Activated naive CD4-positive, alpha-beta T cell treated with anti-CD3 and anti-CD28 coated beads for 36 hours (primary cell): ENCODE data around the gene CDNF. TPM values are rescaled to one million over a fixed set of nuclear protein-coding genes. Genes with fewer than 3 reads are reported as not detected.
"Not testable (repeated sequence)": the region's sequence is repeated elsewhere in the genome, so short reads cannot be mapped to it uniquely, and the experiment has no call there.

Experiments used
- CTCF ChIA-PET: fragments of 350-600 bp; sonication (Branson Sonifier 250); formaldehyde crosslinking; loops from one replicate; lab custom pipeline; 2021; ENCODE audit warnings: antibody characterized with exemption; lab: Charles Lee
- DNase-seq: peaks from one replicate; pipeline ENCODE4 v3.0.0-alpha.2; 2020
- H3K27ac Mint-ChIP-seq: one replicate; pipeline ENCODE4 v1.8.0; 2021; ENCODE audit warnings: mild to moderate bottlenecking, mixed read lengths
- H3K27me3 Mint-ChIP-seq: one replicate; pipeline ENCODE4 v1.8.0; 2021; ENCODE audit warnings: low read depth, mixed read lengths
- H3K36me3 Mint-ChIP-seq: one replicate; pipeline ENCODE4 v1.8.0; 2021; ENCODE audit warnings: low read depth, mixed read lengths
- H3K4me1 Mint-ChIP-seq: one replicate; pipeline ENCODE4 v1.8.0; 2021; ENCODE audit warnings: low read depth, mixed read lengths
- H3K4me3 Mint-ChIP-seq: one replicate; pipeline ENCODE4 v1.8.0; 2021; ENCODE audit warnings: mild to moderate bottlenecking, moderate library complexity, mixed read lengths
- H3K9me3 Mint-ChIP-seq: one replicate; pipeline ENCODE4 v1.8.0; 2021; ENCODE audit warnings: mixed read lengths
- intact Hi-C: fragments of 100-400 bp; cut with micrococcal nuclease; formaldehyde crosslinking; loops from one replicate; pipeline ENCODE4 v1.15.1; 2023
- total RNA-seq, 2 experiments: library from RNA; stranded (reverse); gene quantifications; one replicate each; pipeline ENCODE4 v1.2.3, GENCODE V29; 2021

CDNF gene
- total RNA-seq, 2 experiments from 2014 or later: 1.6 to 1.8 TPM

DNA sequence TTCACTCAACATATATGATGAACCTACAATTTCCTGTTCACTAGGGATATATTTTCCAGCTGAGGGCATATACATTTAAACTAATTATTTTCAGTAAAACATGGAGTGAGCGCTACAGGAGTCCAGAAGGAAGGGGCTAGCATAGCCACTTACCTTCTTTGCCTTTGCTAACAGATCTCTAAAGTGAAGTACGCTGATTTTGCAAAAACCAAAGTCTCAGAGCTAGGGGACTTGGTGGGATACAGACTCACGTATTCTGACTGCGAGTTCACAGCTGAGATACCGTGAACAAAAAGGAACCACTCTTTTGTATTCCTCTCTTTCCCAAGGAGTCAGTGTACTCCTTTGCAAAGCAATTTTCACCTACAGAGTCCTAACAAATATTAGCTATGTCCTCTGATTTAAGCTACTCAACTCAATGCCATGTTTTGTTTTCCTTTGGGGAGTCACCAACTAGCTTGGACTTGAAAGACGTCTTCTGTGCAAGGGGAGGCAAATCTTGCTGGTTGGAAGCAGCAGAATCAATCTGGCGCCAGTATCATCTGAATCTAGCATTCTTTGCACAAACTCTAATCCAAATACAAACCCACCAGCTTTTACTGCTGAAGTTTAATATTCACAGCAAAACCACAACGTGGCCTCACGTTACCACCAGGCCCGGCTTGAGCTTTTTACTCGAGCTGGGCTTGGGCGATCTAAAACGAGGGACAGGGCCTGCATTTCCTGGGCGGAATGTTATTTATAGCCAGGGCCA, 657 bp downstream of the CDNF start:
- Mint-ChIP-seq H3K9me3 (no peaks in the 10 kb centered on the region), H3K36me3 (peaks cover 22% of the 10 kb centered on the region), H3K27me3 (no peaks in the 10 kb centered on the region), H3K4me1 (peaks cover 22% of the 10 kb centered on the region), H3K27ac (peak overlapping the region; percentile 93), H3K4me3 (peak overlapping the region; percentile 92)
- no peak for DNase-seq
- intact Hi-C loops: loop anchor here (5.0 kb wide), 2 partner anchors 275 to 445 kb away; no protein-coding TSS in a partner anchor
- CTCF ChIA-PET: interaction anchor here (0.7 to 3.2 kb wide), 12 partner anchors 23 to 339 kb away, joined by 3 to 11 read pairs (median 4); no protein-coding TSS in a partner anchor

DNA sequence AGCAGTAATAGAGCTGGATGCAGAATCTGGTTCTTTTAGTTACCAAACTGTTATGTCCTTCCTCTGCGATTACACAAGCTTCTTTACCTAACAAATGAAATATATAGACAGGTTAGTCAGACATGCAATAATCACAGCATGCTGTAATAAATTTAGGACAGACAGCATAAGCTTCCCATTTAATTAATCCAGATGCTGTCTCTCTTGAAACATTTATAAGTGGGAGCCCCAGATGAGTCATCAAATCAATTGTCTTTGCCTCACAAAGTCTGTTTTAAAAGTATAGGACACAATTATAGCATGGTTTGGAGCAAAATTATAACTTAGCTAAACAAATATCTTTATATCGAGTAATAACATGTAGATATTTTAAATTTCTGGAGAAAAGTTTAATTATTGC, 1.6 kb downstream of the CDNF start:
- no peak overlapping the region for H3K27ac Mint-ChIP-seq
- peaks cover 20% of the 10 kb centered on the region for H3K4me1 Mint-ChIP-seq

DNA sequence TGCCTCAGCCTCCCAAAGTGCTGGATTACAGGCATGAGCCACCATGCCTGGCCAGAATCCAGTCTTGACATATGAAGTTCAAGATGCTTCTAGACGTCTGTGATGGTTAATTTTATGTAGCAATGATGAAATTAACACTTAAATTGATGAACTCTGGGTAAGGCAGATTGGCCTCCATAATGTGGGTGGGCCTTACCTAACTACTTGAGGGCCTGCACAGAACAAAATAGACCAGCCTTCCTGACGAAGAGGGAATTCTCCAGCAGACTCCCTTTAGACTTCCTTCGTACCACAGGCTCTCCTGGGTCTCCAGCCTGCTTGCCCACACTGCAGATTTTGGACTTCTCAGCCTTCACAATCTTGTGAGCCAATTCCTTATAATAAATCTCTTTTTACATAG, 4.7 kb downstream of the CDNF start:
- no peak overlapping the region for H3K4me3 Mint-ChIP-seq
- intact Hi-C loops: no loop called here
- no peaks in the 10 kb centered on the region for H3K36me3 Mint-ChIP-seq
- H3K4me1 Mint-ChIP-seq: peaks cover 5% of the 10 kb centered on the region
- no peak for DNase-seq
- no peak overlapping the region for H3K27ac Mint-ChIP-seq
- no peaks in the 10 kb centered on the region for H3K27me3 Mint-ChIP-seq
- CTCF ChIA-PET: no interaction called here
- no peaks in the 10 kb centered on the region for H3K9me3 Mint-ChIP-seq

More for the DNA sequence above, 1.6 kb downstream of the CDNF start:
- no peak overlapping the region for H3K4me3 Mint-ChIP-seq
- CTCF ChIA-PET: interaction anchor here (0.7 to 3.2 kb wide), 3 partner anchors 13 to 293 kb away, joined by 3 to 11 read pairs (median 3); no protein-coding TSS in a partner anchor
- H3K36me3 Mint-ChIP-seq: peaks cover 15% of the 10 kb centered on the region
- H3K27me3 Mint-ChIP-seq: no peaks in the 10 kb centered on the region
- intact Hi-C loops: loop anchor here (5.0 kb wide), 2 partner anchors 274 to 444 kb away; no protein-coding TSS in a partner anchor
- DNase-seq: no peak
- H3K9me3 Mint-ChIP-seq: no peaks in the 10 kb centered on the region

DNA sequence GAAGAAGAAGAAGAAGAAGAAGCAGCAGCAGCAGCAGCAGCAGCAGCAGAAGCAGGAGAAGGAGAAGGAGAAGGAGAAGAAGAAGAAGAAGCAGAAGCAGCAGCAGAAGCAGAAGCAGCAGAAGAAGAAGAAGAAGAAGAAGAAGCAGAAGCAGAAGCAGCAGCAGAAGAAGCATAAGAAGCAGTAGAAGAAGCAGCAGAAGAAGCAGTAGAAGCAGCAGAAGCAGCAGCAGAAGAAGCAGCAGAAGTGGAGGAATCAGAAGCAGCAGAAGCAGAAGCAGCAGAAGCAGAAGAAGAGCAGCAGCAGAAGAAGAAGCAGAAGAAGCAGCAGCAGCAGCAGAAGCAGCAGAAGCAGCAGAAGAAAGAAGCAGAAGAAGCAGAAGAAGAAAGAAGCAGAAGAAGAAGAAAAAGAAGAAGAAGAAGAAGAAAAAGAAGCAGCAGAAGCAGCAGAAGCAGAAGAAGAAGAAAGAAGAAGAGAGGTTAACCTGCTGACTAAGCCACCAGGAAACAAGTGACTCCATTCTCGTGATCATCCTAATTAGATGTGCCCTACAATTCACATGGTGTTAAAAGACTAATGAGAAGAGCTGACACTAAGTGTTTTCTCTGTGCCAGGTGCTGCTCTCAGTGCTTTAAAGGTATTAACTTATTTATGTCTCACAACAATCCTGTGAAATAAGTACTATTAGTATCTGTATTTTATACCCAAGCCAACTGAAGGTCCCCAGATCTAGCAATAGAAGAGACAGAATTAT, 11.6 kb downstream of the CDNF start:
- Mint-ChIP-seq H3K4me1 (peaks cover 3% of the 10 kb centered on the region), H3K9me3 (no peaks in the 10 kb centered on the region), H3K27ac (no peak overlapping the region), H3K36me3 (no peaks in the 10 kb centered on the region), H3K27me3 (no peaks in the 10 kb centered on the region), H3K4me3 (no peak overlapping the region)
- intact Hi-C loops: no loop called here
- CTCF ChIA-PET: no interaction called here
- DNase-seq: no peak

DNA sequence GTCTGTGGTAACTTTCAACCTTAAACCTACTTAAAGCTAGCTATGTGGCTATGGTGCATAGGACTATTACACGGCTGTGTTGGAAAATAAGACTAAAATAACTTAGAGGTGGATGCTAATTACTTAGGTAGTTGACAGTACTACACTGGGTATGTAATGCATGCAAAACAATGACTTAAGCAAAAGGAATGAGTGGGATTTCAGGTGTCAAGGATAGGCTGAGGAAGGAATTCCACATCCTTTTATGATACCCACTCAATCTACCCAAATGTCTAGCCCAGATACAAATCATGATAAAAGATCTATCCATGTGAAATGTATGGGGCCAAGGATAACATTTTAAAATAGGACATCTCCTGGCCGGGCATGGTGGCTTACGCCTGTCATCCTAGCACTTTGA, 13.9 kb downstream of the CDNF start:
- Mint-ChIP-seq H3K4me1 (peaks cover 3% of the 10 kb centered on the region), H3K9me3 (no peaks in the 10 kb centered on the region), H3K36me3 (peaks cover 1% of the 10 kb centered on the region), H3K27ac (no peak overlapping the region), H3K27me3 (no peaks in the 10 kb centered on the region), H3K4me3 (no peak overlapping the region)
- CTCF ChIA-PET: interaction anchor here (0.8 to 2.6 kb wide), 8 partner anchors 11 to 327 kb away, joined by 3 to 17 read pairs (median 6); no protein-coding TSS in a partner anchor
- no peak for DNase-seq
- intact Hi-C loops: loop anchor here (1.0 to 2.0 kb wide), 3 partner anchors 264 to 325 kb away; no protein-coding TSS in a partner anchor

DNA sequence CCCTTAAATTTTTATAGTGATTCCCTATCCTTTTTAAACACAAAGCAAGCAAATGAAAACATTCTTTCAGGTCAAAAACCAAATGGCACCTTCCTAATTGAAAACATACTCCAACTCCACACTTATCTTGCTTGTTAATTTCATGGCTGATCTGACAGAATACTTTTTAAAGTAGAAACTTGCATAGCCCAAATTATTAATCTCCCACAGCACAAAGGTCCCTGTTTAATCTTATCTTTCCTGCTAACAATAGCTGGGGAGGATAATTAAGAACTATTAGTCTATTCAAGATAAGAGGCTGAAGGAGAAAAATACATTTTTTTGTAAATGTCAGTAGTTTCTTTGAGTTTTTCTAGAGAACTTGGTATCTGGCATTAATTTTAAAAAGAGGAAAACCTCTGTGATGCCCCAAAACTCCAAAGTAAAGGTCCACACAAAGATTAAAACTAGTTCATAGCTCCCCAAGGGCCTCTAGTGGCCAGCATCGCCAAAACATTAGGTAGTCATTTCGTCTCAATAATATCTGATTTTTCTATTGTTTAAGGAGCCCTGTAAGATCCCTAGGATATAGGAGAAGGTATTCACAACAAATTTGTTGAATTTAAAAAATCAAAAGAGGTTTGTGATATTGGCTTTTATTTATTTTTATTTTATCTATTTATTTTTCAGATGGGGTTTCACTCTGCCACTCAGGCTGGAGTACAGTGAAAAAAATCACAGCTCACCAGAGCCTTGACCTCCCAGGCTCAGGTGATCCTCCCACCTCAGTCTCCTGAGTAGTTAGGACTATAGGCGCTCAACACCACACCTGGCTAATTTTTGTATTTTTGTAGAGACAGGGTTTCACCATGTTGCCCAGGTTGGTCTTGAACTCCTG, 14.7 kb downstream of the CDNF start:
- intact Hi-C loops: loop anchor here (1.0 to 2.0 kb wide), 3 partner anchors 263 to 324 kb away; no protein-coding TSS in a partner anchor
- Mint-ChIP-seq H3K36me3 (peaks cover 1% of the 10 kb centered on the region), H3K27ac (no peak overlapping the region), H3K4me3 (no peak overlapping the region), H3K4me1 (peaks cover 3% of the 10 kb centered on the region), H3K9me3 (no peaks in the 10 kb centered on the region), H3K27me3 (no peaks in the 10 kb centered on the region)
- peak; percentile 64 for DNase-seq
- CTCF ChIA-PET: interaction anchor here (0.6 to 2.6 kb wide), 19 partner anchors 10 to 427 kb away, joined by 3 to 17 read pairs (median 4); no protein-coding TSS in a partner anchor

DNA sequence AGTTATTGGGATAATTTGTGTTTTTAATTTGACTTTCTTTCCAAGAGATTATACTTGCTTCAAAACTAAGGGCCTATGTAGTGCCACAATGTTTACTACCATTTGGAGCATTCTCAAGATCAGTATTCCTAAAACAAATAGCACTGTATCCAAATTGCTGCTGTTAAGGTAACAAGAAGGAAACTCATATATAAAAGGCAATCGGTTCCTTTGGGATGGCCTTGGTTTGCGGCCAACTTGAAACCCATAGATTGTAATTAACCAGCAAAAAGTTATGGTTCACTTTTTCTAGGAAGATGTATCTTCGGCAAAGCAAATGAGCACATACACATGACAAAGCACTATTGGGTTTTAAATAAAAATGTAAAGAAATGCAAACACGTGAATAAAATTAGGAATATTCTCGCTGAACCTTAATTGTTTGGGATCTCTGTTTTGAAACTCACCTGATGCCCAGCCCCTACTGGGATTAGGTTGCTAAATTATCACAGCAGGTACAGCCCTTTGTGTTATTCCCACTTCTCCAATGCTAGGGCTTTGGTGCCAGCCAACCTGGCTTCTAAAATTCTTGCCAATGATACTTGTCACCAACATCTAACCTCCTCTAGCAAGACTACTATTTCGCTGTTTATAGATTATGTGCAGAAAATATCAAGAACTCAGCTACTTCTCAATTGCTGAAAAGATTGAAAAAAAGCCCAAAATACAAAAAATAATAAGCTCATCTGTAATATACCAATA, 16.0 kb downstream of the CDNF start:
- CTCF ChIA-PET: interaction anchor here (0.7 to 2.6 kb wide), 12 partner anchors 9 to 330 kb away, joined by 3 to 17 read pairs (median 5); no protein-coding TSS in a partner anchor
- Mint-ChIP-seq H3K27me3 (no peaks in the 10 kb centered on the region), H3K9me3 (no peaks in the 10 kb centered on the region), H3K27ac (no peak overlapping the region), H3K4me1 (peaks cover 3% of the 10 kb centered on the region), H3K4me3 (no peak overlapping the region), H3K36me3 (peaks cover 1% of the 10 kb centered on the region)
- DNase-seq: no peak
- intact Hi-C loops: loop anchor here (2.0 kb wide), 1 partner anchor 285 kb away; no protein-coding TSS in a partner anchor

DNA sequence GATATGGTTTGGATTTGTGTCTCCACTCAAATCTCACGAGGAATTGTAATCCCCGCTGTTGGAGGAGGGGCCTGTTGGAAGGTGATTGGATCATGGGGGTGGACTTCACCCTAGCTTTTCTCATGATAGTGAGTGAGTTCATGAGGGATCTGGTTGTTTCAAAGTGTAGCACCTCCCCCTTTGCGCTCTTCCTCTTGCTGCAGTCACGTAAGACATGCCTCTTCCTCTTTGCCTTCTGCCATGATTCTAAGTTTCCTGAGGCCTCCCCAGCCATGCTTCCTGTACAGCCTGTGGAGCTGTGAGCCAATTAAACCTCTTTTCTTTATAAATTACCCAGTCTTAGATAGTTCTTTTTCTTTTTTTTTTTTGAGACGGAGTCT, 17.1 kb downstream of the CDNF start:
- CTCF ChIA-PET: no interaction called here
- H3K36me3 Mint-ChIP-seq: peaks cover 1% of the 10 kb centered on the region
- H3K27me3 Mint-ChIP-seq: no peaks in the 10 kb centered on the region
- peaks cover 3% of the 10 kb centered on the region for H3K4me1 Mint-ChIP-seq
- H3K4me3 Mint-ChIP-seq: no peak overlapping the region
- DNase-seq: no peak
- intact Hi-C loops: no loop called here
- no peak overlapping the region for H3K27ac Mint-ChIP-seq
- H3K9me3 Mint-ChIP-seq: no peaks in the 10 kb centered on the region

DNA sequence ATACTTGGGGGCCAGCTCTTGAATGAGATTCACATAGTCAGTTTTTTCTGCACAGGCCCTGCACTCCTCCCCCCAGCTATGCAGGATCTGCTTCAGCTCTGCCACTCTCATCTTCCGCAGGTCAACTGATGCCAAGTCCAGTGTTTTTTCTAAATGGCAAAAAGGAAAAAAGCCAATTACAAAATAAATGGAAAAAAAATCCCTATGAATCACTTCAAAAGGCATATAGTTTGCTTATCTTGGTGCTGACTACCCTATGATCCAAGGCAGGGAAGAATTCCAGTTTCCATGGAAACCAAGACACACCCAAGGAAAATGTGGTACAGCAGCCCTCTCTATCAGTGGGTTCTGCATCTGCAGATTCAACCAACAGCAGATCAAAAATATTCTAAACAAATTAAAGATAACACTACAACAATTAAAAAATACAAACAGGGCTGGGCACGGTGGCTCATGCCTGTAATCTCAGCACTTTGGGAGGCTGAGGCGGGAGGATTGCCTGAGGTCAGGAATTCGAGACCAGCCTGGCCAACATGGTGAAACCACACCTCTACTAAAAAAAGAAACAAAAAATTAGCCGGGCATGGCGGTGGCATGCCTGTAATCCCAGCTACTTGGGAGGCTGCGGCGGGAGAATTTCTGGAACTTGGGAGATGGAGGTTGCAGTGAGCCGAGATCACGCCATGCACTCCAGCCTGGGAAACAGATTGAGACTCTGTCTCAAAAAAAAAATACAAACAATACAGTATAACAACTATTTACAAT, 17.6 kb downstream of the CDNF start:
- Mint-ChIP-seq H3K27ac (no peak overlapping the region), H3K27me3 (no peaks in the 10 kb centered on the region), H3K36me3 (peaks cover 1% of the 10 kb centered on the region), H3K9me3 (no peaks in the 10 kb centered on the region), H3K4me3 (no peak overlapping the region), H3K4me1 (peaks cover 3% of the 10 kb centered on the region)
- DNase-seq: no peak
- CTCF ChIA-PET: interaction anchor here (0.7 to 1.1 kb wide), 3 partner anchors 96 to 343 kb away, joined by 3 read pairs; no protein-coding TSS in a partner anchor
- intact Hi-C loops: no loop called here

DNA sequence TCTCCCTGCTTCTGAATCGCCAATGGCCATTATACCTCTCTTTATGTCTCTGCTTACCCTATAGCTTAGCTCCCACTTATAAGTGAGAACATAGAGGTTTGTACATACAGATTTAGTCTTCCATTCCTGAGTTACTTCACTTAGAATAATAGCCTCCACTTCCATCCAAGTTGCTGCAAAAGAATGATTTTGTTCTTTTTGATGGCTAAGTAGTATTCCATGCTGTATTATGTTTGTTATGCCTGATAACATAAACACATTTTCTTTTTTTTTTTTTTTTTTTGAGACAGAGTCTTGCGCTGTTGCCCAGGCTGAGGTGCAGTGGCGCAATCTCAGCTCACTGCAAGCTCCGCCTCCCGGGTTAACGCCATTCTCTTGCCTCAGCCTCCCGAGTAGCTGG, 21.1 kb downstream of the CDNF start:
- H3K36me3 Mint-ChIP-seq, H3K9me3 Mint-ChIP-seq, H3K27me3 Mint-ChIP-seq, DNase-seq, CTCF ChIA-PET, H3K4me3 Mint-ChIP-seq, H3K27ac Mint-ChIP-seq, intact Hi-C loops: not testable (repeated sequence)
- peaks cover 12% of the 10 kb centered on the region for H3K4me1 Mint-ChIP-seq
